ENCODE measurements around the gene NKX6-2. TPM values are rescaled to one million over a fixed set of nuclear protein-coding genes. Genes with fewer than 3 reads are reported as not detected.

The NKX6-2 gene
- total RNA-seq, 4 donors from 2014 or later = not detected

DNA sequence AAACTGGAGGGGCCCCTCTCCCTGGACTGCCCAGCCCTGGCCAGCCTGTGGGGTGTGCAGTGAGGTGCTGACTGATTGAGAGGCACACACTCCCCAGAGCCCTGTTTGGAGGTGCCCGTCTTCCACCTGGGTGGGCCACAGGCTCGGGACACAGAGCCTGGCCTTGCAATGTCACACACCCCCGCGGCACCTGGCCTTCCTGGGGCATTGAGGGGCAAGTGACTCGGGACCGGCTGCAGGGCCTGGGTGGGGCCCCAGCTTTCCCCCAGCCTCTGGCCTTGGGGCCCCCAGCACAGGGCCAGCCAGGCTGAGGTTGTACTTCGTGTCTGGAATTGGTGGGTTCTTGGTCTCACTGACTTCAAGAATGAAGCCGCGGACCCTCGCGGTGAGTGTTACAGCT lies 13.9 kb upstream of the NKX6-2 start:
- TF ChIP-seq, protein P1, sequence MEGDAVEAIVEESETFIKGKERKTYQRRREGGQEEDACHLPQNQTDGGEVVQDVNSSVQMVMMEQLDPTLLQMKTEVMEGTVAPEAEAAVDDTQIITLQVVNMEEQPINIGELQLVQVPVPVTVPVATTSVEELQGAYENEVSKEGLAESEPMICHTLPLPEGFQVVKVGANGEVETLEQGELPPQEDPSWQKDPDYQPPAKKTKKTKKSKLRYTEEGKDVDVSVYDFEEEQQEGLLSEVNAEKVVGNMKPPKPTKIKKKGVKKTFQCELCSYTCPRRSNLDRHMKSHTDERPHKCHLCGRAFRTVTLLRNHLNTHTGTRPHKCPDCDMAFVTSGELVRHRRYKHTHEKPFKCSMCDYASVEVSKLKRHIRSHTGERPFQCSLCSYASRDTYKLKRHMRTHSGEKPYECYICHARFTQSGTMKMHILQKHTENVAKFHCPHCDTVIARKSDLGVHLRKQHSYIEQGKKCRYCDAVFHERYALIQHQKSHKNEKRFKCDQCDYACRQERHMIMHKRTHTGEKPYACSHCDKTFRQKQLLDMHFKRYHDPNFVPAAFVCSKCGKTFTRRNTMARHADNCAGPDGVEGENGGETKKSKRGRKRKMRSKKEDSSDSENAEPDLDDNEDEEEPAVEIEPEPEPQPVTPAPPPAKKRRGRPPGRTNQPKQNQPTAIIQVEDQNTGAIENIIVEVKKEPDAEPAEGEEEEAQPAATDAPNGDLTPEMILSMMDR (IDR thresholded peaks at IDR 0.05; ENCODE audit: low read depth) = no peak

DNA sequence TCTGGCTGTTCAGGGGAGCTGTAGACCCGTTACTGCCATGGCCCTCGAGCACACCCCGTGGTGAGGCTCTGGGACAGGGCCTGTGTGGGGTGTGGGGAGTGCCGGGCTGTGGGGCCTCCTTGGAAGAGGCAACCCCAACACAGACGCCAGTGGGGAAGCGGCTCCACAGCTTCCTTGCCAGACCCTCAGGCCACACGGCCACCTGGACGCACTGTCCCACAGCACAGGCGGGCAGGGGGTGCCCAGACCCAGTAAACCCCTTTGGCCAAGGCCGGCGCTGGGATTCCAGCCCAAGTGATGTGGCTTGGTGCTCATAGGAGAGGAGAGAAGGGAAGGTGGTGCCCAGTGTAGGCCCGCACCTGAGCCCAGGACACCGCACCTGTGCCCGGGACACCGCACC lies 12.9 kb upstream of the NKX6-2 start:
- TF ChIP-seq, protein P1 (IDR thresholded peaks at IDR 0.05; ENCODE audit: low read depth) = no peak

DNA sequence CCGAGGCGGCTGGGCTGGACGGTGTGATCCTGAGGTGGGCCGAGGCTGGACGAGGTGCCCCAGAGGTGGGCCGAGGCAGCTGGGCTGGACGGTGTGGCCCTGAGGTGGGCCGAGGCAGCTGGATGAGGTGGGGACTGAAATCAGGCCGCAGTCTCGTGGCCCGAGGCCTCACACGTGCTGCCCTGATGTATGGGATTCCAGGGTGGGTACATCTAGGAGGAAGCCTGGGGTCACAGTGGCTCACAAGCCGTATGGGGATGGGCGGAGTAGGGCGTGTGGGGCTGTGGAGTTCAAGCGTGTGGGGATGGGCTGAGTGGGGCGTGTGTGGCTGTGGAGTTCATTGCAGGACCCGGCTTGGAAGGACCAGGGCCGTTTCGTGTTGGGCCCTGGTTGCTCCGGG lies 12.5 kb upstream of the NKX6-2 start:
- TF ChIP-seq, protein P1 (IDR thresholded peaks at IDR 0.05; ENCODE audit: low read depth) = no peak

DNA sequence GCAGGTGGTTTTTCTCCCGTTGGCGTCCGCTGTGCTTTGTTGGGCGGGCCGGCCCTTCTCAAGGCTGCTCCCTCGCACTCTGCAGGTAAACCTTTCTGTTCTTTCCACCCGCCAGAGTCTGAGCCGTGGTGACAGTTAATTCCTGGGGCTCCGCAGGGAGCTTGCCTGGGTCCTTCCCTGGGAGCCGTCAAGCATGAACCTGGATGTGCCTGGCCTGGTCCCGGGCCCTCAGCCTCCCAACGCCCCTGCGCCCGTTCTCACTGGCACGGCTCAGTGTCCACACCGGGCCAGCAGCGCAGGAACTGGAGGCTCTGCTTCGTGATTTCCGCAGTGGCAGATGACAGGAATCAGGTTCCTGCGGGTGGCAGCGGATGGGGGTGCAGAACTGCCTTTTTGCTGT lies 10.9 kb upstream of the NKX6-2 start:
- TF ChIP-seq, protein P1 (IDR thresholded peaks at IDR 0.05; ENCODE audit: low read depth) = no peak

GRCh38 chr10:132793871-132794849 lies 8.2 kb upstream of the NKX6-2 start:
- TF ChIP-seq, protein P1 (IDR thresholded peaks at IDR 0.05; ENCODE audit: low read depth) = no peak

DNA sequence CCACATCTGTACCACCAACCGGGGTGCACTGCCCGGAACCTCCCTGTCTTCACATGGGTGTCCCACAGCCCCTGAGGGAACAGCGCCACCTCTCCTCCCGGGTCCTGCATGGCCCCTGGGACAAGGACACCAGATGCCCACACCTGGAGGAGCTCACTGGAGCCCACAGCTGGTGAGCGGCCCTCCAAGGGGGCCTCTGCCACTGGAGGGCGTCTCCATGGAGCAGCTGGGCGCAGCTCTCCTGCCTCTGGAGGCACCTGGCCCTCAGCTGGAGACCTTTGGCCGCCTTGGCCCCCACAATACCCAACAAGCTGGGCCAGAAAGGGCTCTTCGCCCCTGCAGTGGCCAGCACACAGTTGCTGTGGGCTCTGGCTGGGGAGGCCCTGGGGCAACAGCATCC lies 7.3 kb upstream of the NKX6-2 start:
- TF ChIP-seq, protein P1 (IDR thresholded peaks at IDR 0.05; ENCODE audit: low read depth) = no peak

DNA sequence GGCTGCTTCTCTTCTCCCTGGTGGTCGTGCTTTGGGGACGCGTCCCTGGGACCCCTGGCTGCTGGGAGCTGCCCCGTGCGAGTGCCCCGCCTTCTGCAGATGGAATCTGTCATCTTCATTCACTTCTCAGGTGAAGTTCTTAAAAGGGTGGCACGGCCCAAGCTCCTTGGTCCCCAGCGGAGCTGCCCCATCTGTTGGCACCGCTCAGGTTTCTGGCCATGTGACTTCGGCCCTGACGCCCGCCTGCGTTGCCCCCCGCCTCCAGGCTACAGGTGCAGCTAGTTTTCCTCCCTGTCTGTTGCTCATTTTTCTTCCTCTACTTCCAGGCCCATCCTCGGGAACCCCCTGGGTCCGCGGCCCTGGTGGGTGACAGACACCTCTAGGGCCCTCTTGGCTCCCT lies 6.8 kb upstream of the NKX6-2 start:
- TF ChIP-seq, protein P1 (IDR thresholded peaks at IDR 0.05; ENCODE audit: low read depth) = no peak

All from subcutaneous adipose tissue (tissue), 4 donors.